Vagina (tissue), 2 donors: ENCODE data around the gene PSKH1.

Experiments
- CTCF ChIP-seq, 3 experiments: fragments of 450-650 bp in 2 of 3; fragments of 200-600 bp in 1 of 3; sonication (generic) in 1 of 3; IDR thresholded peaks; one replicate each; pipeline ENCODE4 v1.5.1; 2017 to 2019; ENCODE audit warnings: antibody characterized with exemption in 3 of 3, mild to moderate bottlenecking in 2 of 3, moderate library complexity in 2 of 3
- POLR2A ChIP-seq, 2 donors: fragments of 450-650 bp; IDR thresholded peaks; one replicate each; pipeline ENCODE4 v1.6.1; 2017; ENCODE audit warnings: antibody characterized with exemption in 2 of 2, mild to moderate bottlenecking in 2 of 2, moderate library complexity in 2 of 2
- POLR2AphosphoS5 ChIP-seq, 2 donors: sonication (generic); formaldehyde crosslinking; IDR thresholded peaks; one replicate each; pipeline ENCODE4 v1.9.0; 2017; ENCODE audit warnings: antibody characterized with exemption in 2 of 2, mild to moderate bottlenecking in 2 of 2, low read depth in 1 of 2; ENCODE audit not compliant: insufficient read depth in 1 of 2

GRCh38 chr16:67871256-67871655, 21.8 kb upstream of the PSKH1 start:
- TF ChIP-seq POLR2A (IDR thresholded peaks at IDR 0.05) (no peak), POLR2AphosphoS5 (IDR thresholded peaks at IDR 0.05; ENCODE audit: insufficient read depth in 1 of 2, low read depth in 1 of 2) (no peak), CTCF (IDR thresholded peaks at IDR 0.05) (no peak)
